ENCODE data around the gene RBP5.

Gene RBP5

GRCh38 chr12:7145671-7146070, 17.0 kb upstream of the RBP5 start:
- DNase-seq (ENCODE audit: low read depth in 2 of 2), result no peak

GRCh38 chr12:7144414-7145120, 15.9 kb upstream of the RBP5 start:
- no peak for DNase-seq (ENCODE audit: low read depth in 2 of 2)

- DNase-seq (ENCODE audit: low read depth in 2 of 2), result no peak
These were observed 14.9 kb upstream of the RBP5 start for GRCh38 chr12:7143564-7143963.

DNA sequence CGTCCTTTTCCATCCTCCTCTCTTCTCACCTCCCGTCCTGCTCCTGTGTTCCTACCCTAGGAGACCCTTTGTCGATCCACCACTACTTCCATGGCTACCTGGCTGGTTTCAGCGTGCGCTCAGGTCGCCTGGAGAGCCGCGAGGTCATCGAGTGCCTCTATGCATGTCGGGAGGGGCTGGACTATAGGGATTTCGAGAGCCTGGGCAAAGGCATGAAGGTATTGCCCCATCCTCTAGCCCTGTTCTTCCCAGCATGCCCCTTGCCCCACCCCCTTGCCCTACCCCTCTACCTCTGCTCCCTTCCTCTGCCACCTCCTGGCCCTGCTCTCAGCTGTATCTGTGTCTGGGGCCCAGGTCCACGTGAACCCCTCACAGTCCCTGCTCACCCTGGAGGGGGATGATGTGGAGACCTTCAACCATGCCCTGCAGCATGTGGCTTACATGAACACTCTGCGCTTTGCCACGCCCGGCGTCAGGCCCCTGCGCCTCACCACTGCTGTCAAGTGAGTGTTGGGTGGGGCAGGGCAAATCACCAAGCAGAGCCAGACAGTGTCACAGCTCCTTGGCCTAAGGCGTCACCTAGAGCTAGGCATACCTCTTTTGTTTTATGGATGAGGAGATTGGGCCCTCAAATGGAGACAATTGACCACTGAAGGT, 14.2 kb upstream of the RBP5 start:
- DNase-seq (ENCODE audit: low read depth in 2 of 2), result no peak

DNA sequence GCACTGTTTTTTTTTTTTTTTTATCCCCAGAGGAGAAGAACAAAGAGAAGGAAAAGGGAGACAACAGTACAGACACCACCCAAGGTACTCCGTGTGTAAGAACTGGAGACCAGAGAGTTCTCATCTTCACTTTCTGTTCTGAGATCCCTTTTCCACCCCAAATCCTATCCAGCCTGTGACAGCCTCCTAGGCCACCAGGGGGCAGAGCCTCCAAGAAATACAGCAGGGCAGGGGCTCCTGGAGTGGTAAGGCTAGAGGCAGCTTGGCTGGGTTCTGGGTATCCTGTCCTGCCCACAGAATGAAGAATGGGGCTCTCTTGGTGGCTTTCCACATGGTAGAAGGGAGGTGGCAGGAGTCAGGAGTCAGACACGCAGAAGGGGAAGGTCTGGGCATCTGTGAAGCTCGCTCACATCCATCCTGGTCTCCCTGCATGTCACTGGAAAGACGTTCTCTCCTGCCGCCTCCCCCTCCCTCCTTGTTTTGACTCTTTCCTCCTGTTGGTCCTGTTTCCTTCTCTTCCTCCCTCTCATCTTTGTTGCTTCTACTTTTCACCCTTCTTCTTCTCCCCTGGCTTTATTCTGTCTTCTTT, 13.5 kb upstream of the RBP5 start:
- DNase-seq (ENCODE audit: low read depth in 2 of 2), result peak in 1 of 2 experiments; percentile 52

DNA sequence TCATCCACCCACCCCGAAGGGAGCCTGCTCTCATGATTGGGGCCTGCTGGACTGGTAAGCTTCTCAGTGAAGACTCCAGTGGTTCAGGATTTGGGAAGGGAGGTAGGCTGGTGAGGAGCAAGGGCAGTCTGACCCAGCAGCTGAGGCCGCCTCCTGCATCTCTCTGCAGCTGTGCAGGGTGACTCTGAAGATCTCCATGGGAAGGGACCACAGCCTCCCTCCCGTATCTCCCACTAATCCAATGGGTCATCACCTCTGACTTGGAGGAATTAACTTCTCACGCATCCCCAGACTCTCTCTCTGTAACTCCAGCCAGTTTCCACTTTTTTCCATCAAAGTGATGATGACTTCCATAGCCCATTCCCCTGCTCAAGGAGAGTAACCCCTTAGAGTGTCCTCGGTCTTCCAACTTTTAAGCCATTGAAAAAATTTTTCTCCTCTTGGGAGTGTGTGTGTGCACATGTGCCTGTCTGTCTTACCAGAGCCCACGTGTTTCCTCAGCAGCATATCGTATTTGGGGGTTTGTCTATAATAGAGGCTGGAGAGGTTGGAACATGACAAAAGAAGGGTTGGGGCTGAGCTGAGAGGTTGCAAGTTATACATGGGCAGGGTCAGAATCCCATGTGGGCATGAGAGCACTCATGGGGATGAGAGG, 12.8 kb upstream of the RBP5 start:
- no peak for DNase-seq (ENCODE audit: low read depth in 2 of 2)

DNA sequence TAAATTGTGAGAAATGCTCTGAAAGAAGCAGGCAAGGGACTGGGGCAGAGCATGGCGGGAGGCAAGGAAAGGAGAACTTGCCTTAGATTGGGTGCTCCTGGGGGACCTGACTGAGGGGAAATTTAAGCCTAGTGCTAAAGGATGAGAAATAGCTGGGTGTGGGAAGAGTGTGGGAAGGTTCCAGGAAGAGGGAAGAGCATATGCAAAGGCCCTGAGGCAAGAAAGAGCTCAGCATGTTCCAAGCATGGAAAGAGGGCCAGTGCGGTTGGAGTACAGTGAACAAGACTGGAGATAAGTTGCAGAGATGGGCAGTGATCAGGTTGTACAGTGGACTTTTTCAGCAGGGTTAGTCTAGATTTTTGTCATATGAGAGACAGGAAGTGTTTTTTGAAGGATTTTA, 10.5 kb upstream of the RBP5 start:
- no peak for DNase-seq (ENCODE audit: low read depth in 2 of 2)

- DNase-seq (ENCODE audit: low read depth in 2 of 2), result no peak
These were observed 9.2 kb upstream of the RBP5 start for GRCh38 chr12:7137908-7138307.

GRCh38 chr12:7136676-7137075, 8.0 kb upstream of the RBP5 start:
- DNase-seq (ENCODE audit: low read depth in 2 of 2), result no peak

DNA sequence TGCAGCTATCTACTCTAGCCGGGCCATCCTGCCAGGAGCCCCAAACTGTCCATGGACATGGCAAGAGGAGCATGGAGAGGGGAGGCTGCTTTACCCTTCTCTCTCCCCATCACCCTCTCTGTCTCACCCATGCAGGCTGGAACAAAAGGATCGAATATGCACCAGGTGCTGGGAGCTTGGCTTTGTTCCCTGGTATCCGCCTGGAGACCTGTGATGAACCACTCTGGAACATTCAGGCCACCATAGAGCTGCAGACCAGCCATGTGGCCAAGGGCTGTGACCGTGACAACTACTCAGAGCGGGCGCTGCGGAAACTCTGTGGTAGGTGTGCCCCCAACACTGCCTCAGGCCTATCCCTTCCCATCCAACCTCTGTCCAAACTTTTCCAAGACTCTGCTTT, 7.4 kb upstream of the RBP5 start:
- no peak for DNase-seq (ENCODE audit: low read depth in 2 of 2)

DNA sequence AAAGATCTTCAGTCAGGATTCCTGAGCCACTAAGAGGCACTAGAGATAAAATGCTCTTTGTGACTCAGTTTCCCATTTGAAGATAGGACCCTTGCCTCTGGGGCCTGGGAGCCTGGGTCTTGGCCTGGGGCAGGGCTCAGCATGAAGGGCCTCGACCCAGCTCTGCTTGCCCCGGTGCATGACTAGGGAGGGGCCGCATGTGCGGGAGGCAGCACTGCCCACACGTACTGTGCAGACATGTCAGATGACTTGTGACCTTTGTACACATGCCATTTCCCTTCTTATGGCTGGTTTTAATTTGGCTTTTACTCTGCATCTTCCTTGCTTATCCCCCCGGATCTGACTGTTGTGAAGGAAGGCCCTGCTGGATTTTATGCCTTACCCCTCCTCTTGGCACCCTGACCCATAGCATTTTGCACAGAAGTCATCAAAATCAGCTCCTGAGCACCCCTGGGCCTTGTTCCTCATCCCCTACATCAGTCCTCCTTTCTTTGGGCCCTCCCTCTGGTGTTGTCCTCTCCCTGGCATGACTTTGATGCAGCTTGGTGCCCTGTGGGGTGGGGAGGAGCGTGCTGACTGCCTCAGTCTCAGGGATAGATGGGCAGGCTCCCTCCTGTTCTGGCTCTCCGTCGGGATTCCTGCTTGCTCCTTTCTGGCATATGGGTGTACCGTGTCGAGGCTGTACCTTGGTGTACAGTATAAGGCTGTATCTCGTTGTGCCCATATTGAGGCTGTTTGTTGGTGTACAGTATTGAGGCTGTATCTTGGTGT, 5.9 kb upstream of the RBP5 start:
- no peak for DNase-seq (ENCODE audit: low read depth in 2 of 2)

- DNase-seq (ENCODE audit: low read depth in 2 of 2), result no peak
These were observed 2.8 kb upstream of the RBP5 start for GRCh38 chr12:7131502-7131866.

- DNase-seq (ENCODE audit: low read depth in 2 of 2), result peak in 1 of 2 experiments; percentile 45
These were observed 2.2 kb upstream of the RBP5 start for GRCh38 chr12:7130701-7131501.

- DNase-seq (ENCODE audit: low read depth in 2 of 2), result peak; percentile 68 to 72
These were observed 1.4 kb upstream of the RBP5 start, which contains the start of gene CLSTN3 for GRCh38 chr12:7129872-7130691. Gene CLSTN3, plus strand, starts transcription at chr12:7130371. Its CDS starts 278 bp downstream, at chr12:7130649.

GRCh38 chr12:7129287-7129871, 690 bp upstream of the RBP5 start:
- DNase-seq (ENCODE audit: low read depth in 2 of 2), result no peak

GRCh38 chr12:7127916-7128626, 618 bp downstream of the RBP5 start:
- DNase-seq (ENCODE audit: low read depth in 2 of 2), result no peak

DNA sequence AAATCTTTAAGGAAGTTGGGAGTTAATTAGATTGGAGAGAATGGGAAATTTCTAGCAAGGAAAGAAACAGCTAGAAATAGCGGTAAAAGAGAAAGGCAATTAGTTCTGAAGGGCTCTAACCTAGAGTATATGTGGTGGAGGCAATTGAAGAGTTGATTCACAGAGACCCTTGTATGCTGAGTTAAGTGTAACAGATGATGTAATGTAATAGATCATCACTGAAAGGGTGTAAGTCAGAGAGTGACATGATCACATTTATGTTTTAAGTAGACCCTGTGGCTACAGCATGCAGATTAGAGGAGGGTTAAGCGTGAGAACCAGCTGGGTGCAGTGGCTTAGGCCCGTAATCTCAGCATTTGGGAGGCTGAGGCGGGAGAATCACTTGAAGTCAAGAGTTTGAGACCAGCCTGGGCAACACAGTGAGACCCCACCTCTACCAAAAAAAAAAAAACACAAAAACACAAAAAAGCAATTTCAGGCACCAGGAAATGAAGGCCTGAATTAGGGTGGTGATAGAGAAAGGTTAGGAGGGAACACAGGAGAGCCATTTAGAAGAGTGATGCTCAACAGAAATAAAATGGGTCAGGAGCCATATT, 3.0 kb downstream of the RBP5 start:
- no peak for DNase-seq (ENCODE audit: low read depth in 2 of 2)

DNA sequence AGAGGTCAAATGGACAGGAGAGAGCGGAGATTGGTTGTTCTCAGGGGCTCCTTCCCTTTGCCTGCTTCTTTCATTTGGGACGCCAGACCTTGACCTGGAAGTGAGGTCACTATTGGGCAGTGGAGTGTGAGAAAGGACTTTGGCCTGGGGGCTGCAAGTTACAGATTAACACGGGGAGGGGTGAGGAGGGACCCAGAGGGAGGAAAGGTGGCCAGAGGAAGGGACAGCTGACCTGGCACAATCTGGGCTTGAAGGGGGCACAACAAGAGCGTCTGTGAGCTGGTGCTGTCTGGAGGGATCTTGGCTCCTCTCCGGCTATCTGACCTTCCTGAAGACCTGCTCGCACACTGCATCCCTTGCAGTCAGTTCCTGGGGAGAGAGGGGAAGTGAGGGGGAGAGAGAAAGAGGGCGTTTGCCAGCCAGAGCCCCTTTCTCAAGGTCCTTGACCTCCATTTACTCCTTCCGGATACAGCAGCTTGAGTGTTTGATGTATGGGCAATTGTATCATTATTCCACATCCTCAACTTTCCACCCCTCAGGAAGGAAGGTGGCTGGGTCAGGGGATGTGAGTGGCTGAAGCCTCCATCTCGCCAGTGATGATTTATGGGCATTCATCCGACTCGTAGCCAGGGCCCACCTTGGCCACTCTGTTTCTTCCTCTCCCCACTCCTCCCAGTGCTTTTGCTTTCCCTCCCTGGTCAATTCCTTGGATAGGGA, 4.7 kb downstream of the RBP5 start:
- no peak for DNase-seq (ENCODE audit: low read depth in 2 of 2)

Measured in stimulated activated CD4-positive, alpha-beta T cell treated with anti-CD3 and anti-CD28 coated beads, Interleukin-12 subunit alpha, Interleukin-12 subunit beta, amount 100 ng/mL, for 24 hours (primary cell).